Activated CD4-positive, alpha-beta T cell treated with anti-CD3 and anti-CD28 coated beads, Interleukin-2, amount 50 U/mL, for 1 hour (primary cell): ENCODE data around the gene LARP6.

Experiments used
- DNase-seq: peaks from one replicate; pipeline ENCODE4 v3.0.0-alpha.2; 2020

Gene LARP6

GRCh38 chr15:70793694-70794093, 60.3 kb downstream of the LARP6 start:
- no peak for DNase-seq

- no peak for DNase-seq
Observed at GRCh38 chr15:70792171-70792573, 61.8 kb downstream of the LARP6 start.

GRCh38 chr15:70791259-70791658, 62.7 kb downstream of the LARP6 start:
- DNase-seq = no peak

- no peak for DNase-seq
Observed at GRCh38 chr15:70789213-70789612, 64.7 kb downstream of the LARP6 start.

GRCh38 chr15:70788114-70789049, 65.6 kb downstream of the LARP6 start:
- DNase-seq = no peak

GRCh38 chr15:70786996-70787395, 67.0 kb downstream of the LARP6 start:
- no peak for DNase-seq

- no peak for DNase-seq
Observed at GRCh38 chr15:70783610-70784022, 70.3 kb downstream of the LARP6 start.

- DNase-seq = no peak
Observed at GRCh38 chr15:70783041-70783440, 70.9 kb downstream of the LARP6 start.

GRCh38 chr15:70781236-70781635, 72.7 kb downstream of the LARP6 start:
- DNase-seq = no peak
